Activated T-helper 1 cell treated with anti-CD3 and anti-CD28 coated beads, Interleukin-12 subunit alpha, Interleukin-12 subunit beta, Interleukin-2, Interleukin-4 antibody, amounts not matched to agents 30 ng/mL and 10 ng/mL and 1 ng/mL, durations not matched to agents 14 hours and 24 hours and 36 hours (primary cell): ENCODE measurements around the gene CYREN. TPM values are rescaled to one million over a fixed set of nuclear protein-coding genes. Genes with fewer than 3 reads are reported as not detected.
A peak's percentile ranks its signal among the peaks of the same experiment; 100 is the strongest.

ENCODE experiments used
- DNase-seq: peaks from one replicate; pipeline ENCODE4 v3.0.0; 2021; ENCODE audit warnings: low spot score
- H3K27ac Mint-ChIP-seq: one replicate; pipeline ENCODE4 v1.8.0; 2021; ENCODE audit warnings: mild to moderate bottlenecking, mixed read lengths
- H3K27me3 Mint-ChIP-seq: one replicate; pipeline ENCODE4 v1.8.0; 2022; ENCODE audit warnings: mild to moderate bottlenecking, moderate library complexity, mixed read lengths; ENCODE audit not compliant: insufficient read depth
- H3K36me3 Mint-ChIP-seq: one replicate; pipeline ENCODE4 v1.8.0; 2021; ENCODE audit warnings: low read depth, mixed read lengths
- H3K4me1 Mint-ChIP-seq: one replicate; pipeline ENCODE4 v1.8.0; 2021; ENCODE audit warnings: low read depth, mixed read lengths
- H3K4me3 Mint-ChIP-seq: one replicate; pipeline ENCODE4 v1.8.0; 2021; ENCODE audit warnings: mild to moderate bottlenecking, moderate library complexity, mixed read lengths
- H3K9me3 Mint-ChIP-seq: one replicate; pipeline ENCODE4 v1.8.0; 2021; ENCODE audit warnings: mixed read lengths
- intact Hi-C: fragments of 100-400 bp; cut with micrococcal nuclease; formaldehyde crosslinking; loops from one replicate; pipeline ENCODE4 v1.15.1; 2024
- total RNA-seq: library from RNA; stranded (reverse); gene quantifications from 2 replicates; pipeline ENCODE4 v1.2.3, GENCODE V29; 2022

The CYREN gene
- total RNA-seq, 1 donor from 2014 or later: 58.9 TPM

DNA sequence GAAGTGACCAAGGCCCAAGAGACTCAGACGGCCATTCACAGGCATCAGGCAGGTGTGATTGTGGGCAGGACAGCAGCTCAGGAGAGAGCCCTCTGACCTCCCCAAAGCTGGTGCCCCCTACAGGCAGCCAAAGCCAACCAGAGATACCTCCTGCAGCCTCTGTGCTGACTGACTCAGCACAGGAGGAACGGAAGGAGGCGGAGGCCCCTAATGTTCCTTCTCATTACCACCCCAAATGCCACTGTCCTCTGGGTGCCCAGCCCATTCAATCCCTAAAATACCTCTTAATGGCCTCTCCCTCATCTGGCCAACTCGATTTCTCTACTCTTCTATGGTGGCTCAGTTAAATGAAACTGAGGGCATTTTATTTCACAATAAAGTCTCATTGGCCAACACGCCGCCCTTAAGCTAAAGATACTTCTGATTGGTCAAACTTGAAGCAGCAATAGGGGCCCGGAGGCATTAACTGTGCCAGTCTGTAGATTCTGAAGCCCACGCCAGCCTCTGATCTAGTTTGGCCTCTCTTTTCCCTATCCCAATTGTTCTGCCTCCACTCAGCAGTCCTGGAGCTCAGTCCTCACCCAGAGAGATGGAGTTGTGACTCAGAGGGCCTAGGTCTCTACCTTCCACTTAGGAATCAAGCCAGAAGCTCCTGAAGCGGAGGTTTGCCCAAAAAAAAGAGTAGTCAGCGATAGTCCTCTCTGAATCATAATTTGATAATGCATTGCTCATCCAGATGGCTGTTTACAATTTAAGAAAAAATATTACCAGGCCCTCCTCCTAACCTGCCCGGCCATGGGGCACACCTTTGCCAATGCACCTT is 1.2 kb downstream of the CYREN start:
- intact Hi-C loops: loop anchor here (1.0 kb wide), 1 partner anchor 9 kb away; no protein-coding TSS in a partner anchor
- Mint-ChIP-seq H3K27me3 (no peaks in the 10 kb centered on the region), H3K4me1 (peaks cover 38% of the 10 kb centered on the region), H3K27ac (peak overlapping the region; percentile 96), H3K36me3 (peaks cover 37% of the 10 kb centered on the region), H3K4me3 (peak overlapping the region; percentile 95), H3K9me3 (no peaks in the 10 kb centered on the region)
- DNase-seq: peak; percentile 38

DNA sequence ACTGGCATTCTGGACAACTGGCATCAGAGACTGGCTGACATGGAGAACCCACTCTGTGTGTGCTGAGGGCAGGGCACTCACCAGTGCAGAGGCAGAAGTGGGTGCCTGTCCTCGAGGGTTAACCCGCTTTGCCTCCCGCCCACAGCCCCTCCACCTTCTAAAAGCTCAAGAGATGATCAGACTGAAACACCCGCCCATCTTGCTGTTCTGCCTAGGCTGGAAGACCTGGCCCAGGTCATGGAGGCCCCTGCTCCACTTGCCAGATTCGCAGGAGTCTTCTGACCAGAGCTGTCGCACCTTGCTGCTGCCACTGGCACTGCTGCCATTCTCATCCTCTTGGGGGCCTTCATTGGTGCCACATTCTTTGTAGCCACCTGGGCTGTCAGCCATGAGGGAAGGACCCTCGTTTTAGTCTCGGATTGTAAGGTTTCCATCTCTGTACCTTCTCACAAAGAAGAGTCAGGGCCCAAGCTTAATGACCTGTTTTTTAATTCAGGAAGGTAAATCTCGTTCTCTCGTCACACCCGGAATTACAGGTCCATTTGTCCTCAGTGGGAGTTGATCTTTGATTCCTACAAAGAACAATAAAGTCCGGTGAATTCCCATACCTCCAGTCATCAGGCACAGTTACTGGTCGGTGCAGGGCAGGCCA is 1.9 kb downstream of the CYREN start:
- intact Hi-C loops: loop anchor here (1.0 kb wide), 1 partner anchor 8 kb away; no protein-coding TSS in a partner anchor
- H3K36me3 Mint-ChIP-seq: peaks cover 43% of the 10 kb centered on the region
- H3K4me1 Mint-ChIP-seq: peaks cover 38% of the 10 kb centered on the region
- H3K9me3 Mint-ChIP-seq: no peaks in the 10 kb centered on the region
- no peaks in the 10 kb centered on the region for H3K27me3 Mint-ChIP-seq
- peak overlapping the region; percentile 96 for H3K27ac Mint-ChIP-seq
- H3K4me3 Mint-ChIP-seq: peak overlapping the region; percentile 95
- no peak for DNase-seq

DNA sequence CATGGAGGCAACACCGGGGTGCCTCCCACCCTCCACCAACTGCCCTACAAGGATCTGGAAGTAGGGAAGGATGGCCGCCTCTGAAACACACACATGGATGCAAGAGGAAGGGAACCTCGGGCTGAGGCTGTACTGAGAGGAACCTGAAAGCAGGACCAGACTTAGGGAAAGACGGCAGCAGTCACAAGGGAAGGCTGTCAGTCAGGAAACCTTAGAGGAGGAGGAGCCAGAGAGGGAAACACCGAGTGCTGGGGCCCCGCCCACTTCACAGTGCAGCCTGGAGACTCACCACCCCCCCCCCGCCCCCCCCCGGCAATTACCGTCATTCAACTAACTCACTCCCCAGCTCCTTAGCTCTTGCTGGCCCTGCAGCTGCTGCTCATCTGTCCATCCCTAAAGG is 2.5 kb downstream of the CYREN start:
- Mint-ChIP-seq H3K9me3 (peaks cover under 1% of the 10 kb centered on the region), H3K4me1 (peaks cover 38% of the 10 kb centered on the region), H3K36me3 (peaks cover 43% of the 10 kb centered on the region), H3K4me3 (peak overlapping the region; percentile 95), H3K27me3 (no peaks in the 10 kb centered on the region), H3K27ac (peak overlapping the region; percentile 62)
- no peak for DNase-seq
- intact Hi-C loops: no loop called here

DNA sequence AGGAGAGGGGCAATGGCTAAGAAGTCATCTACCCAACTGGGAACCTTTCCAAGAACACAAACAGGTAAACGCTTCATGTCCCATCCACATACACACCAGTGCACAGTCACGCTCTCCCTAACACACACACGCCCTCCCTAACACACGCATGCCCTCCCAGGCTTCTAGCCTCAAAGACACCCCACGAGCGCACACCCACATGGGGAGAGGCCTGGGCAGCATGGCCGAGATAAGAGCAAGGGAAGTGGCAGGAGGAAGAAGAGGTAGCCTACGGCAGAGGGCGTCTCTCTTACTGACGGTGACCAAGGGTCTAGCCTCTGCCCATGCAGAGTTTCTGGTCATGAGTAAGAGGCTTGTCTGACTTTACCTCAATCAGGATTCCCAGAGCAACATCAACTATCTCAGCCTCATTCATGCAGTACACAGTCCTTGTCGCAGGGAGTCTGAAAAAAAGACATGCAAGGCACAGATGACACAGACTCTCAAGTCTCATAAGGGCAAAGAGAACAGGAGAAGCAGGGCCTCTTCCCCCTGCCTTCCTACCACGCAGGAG is 3.1 kb downstream of the CYREN start:
- H3K27me3 Mint-ChIP-seq: no peaks in the 10 kb centered on the region
- H3K9me3 Mint-ChIP-seq: peaks cover 6% of the 10 kb centered on the region
- peak overlapping the region; percentile 62 for H3K27ac Mint-ChIP-seq
- DNase-seq: no peak
- H3K4me1 Mint-ChIP-seq: peaks cover 38% of the 10 kb centered on the region
- intact Hi-C loops: no loop called here
- H3K36me3 Mint-ChIP-seq: peaks cover 49% of the 10 kb centered on the region
- peak overlapping the region; percentile 52 for H3K4me3 Mint-ChIP-seq

DNA sequence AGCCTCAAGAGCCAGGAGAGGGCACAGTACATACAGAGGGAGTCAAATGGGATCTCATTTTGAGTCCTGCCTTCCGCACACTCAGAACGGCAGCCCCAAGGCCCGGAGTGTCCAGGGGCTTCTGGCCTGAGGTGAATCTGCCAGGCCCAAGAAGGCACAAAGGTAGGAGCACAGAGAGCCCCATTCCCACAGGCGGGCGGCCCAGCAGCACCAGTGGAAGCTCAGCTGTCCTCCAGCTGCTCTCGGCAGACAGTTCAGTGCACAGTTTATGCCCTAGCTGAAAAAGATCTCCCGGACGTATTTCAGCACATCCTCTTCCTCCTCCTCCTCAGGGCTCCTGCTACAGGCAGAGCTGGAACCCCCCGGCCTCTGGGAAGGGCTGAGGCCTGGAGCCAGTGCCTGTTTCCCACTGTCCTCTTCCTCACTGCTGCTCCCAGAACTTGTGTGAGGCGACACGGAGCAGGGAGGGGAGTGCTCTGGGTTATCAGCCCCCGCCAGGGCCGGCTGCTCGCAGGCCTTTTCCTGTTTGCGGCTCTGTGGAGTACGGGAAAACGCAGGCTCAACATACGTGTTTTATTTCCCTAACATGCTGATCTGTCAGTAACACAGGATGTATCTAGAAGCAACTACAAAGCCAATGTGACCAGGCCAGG is 4.0 kb downstream of the CYREN start:
- Mint-ChIP-seq H3K27me3 (no peaks in the 10 kb centered on the region), H3K9me3 (peaks cover 12% of the 10 kb centered on the region), H3K4me3 (no peak overlapping the region), H3K27ac (peak overlapping the region; percentile 61), H3K4me1 (peaks cover 38% of the 10 kb centered on the region), H3K36me3 (peaks cover 59% of the 10 kb centered on the region)
- intact Hi-C loops: no loop called here
- no peak for DNase-seq

DNA sequence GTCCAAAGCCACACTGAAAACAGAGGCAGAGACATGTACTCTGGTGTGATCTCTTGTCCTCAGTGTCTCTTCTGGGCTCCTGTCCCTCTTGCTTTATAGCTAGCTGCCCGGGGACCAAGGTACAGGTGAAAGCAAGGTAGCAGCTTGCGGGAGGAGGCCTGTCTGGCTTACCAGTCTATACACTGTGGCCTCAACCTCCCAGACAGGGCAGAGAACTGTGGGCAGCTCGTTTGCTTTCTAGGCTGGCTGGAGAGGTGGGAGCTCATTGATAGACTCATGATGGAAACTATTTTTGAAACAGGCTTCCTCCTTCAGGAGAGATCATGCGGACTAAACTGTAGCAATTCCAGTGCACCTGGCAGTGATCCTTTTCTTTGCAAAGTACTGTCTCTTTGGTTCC is 4.6 kb downstream of the CYREN start:
- peaks cover 12% of the 10 kb centered on the region for H3K9me3 Mint-ChIP-seq
- H3K4me3 Mint-ChIP-seq: no peak overlapping the region
- peaks cover 41% of the 10 kb centered on the region for H3K4me1 Mint-ChIP-seq
- peaks cover 65% of the 10 kb centered on the region for H3K36me3 Mint-ChIP-seq
- no peaks in the 10 kb centered on the region for H3K27me3 Mint-ChIP-seq
- no peak overlapping the region for H3K27ac Mint-ChIP-seq
- no peak for DNase-seq
- intact Hi-C loops: no loop called here

DNA sequence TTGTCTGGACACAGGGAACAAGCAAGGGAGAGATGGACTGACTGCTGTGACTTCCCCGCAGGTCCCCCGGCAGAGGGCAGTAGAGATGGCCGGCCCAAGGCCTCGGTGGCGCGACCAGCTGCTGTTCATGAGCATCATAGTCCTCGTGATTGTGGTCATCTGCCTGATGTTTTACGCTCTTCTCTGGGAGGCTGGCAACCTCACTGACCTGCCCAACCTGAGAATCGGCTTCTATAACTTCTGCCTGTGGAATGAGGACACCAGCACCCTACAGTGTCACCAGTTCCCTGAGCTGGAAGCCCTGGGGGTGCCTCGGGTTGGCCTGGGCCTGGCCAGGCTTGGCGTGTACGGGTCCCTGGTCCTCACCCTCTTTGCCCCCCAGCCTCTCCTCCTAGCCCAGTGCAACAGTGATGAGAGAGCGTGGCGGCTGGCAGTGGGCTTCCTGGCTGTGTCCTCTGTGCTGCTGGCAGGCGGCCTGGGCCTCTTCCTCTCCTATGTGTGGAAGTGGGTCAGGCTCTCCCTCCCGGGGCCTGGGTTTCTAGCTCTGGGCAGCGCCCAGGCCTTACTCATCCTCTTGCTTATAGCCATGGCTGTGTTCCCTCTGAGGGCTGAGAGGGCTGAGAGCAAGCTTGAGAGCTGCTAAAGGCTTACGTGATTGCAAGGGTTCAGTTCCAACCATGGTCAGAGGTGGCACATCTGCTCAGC is 6.0 kb downstream of the CYREN start:
- peak overlapping the region; percentile 44 for H3K27ac Mint-ChIP-seq
- no peak for DNase-seq
- no peak overlapping the region for H3K4me3 Mint-ChIP-seq
- peaks cover 72% of the 10 kb centered on the region for H3K36me3 Mint-ChIP-seq
- H3K27me3 Mint-ChIP-seq: no peaks in the 10 kb centered on the region
- intact Hi-C loops: no loop called here
- peaks cover 16% of the 10 kb centered on the region for H3K9me3 Mint-ChIP-seq
- peaks cover 50% of the 10 kb centered on the region for H3K4me1 Mint-ChIP-seq

DNA sequence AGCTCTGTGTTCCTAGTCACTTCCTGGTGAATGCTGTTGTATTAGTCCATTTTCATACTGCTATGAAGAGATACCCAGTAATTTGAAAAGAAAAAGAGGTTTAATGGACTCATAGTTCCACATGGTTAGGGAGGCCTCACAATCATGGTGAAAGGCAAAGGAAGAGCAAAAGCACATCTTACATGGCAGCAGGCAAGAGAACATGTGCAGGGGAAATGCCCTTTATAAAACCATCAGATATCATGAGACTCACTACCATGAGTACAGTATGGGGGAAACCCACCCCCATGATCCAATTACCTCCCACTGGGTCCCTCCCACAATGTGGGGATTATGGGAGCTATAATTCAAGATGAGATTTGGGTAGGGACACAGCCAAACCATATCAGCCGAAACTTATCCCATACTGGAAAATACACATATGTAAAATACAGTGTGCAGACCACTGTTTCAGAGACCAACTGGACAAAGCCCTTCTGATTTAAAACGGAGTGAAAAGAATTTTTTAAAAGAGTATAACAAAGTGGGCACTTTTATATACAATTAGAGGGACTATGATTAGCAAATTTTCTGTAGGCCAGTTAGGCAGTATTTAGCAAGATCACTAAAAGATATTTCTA is 8.0 kb downstream of the CYREN start:
- no peak overlapping the region for H3K4me3 Mint-ChIP-seq
- H3K9me3 Mint-ChIP-seq: peaks cover 16% of the 10 kb centered on the region
- peaks cover 44% of the 10 kb centered on the region for H3K4me1 Mint-ChIP-seq
- H3K36me3 Mint-ChIP-seq: peaks cover 69% of the 10 kb centered on the region
- no peaks in the 10 kb centered on the region for H3K27me3 Mint-ChIP-seq
- DNase-seq: no peak
- intact Hi-C loops: no loop called here
- peak overlapping the region; percentile 29 for H3K27ac Mint-ChIP-seq

DNA sequence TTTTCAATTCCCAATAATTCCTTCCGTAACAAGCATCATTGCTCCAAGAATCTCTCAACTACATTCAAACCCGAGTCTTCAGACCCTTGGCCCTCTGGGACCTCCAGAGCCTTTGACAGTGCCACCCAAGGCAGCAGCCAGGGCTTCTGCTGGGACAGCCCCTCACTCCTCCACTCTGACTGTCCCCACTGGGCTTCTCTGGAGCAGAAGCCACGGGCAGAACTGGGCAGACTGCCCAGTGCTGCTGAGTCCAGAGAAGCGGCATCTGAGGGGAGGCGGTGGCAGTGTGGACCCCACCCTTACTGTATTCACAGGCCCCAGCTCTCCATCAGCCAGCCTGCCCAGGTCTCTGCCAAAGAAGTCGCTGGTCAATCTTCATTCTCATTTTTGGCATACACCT is 8.8 kb downstream of the CYREN start:
- DNase-seq: no peak
- H3K4me3 Mint-ChIP-seq: no peak overlapping the region
- no peak overlapping the region for H3K27ac Mint-ChIP-seq
- peaks cover 23% of the 10 kb centered on the region for H3K9me3 Mint-ChIP-seq
- intact Hi-C loops: no loop called here
- peaks cover 71% of the 10 kb centered on the region for H3K36me3 Mint-ChIP-seq
- H3K4me1 Mint-ChIP-seq: peaks cover 43% of the 10 kb centered on the region
- no peaks in the 10 kb centered on the region for H3K27me3 Mint-ChIP-seq

DNA sequence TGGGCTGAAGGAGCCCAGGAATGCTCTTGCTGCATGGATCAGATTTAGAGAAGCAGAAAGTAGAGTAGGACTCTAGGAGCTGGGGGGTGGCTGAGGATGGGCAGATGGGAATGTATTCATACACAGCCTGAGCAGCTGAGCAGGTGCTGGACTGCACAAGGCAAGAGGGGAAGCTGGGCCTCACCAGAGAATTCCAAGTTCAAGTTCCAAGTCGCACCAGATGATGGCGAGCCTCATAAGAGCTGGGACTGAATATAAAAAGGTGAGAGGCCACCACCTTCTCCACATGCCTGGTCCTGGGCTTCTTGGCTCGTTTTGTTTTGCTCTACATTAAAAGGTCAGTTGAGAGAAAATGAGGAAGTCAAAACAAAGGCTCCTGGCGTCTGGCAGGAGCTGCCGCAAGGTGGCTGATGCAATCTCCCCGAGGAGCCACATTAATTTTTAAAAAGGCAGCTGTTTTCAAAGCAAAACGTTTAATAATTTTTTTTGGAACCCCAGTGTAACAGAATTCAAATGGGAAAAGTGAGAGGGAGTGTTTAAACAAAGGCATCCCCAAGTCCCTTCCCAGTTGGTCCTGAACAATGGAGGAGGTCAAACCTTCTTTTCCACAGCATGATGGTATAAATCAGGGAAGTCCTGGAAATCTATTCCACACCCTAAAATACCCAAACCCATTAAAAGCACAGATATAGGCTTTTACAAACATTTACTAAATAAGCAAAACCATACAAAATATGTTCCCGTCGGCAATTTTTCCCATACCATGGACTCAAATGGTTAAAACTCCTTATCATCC is 9.5 kb downstream of the CYREN start:
- Mint-ChIP-seq H3K27me3 (no peaks in the 10 kb centered on the region), H3K27ac (peak overlapping the region; percentile 94), H3K4me3 (no peak overlapping the region), H3K4me1 (peaks cover 38% of the 10 kb centered on the region), H3K36me3 (peaks cover 75% of the 10 kb centered on the region), H3K9me3 (peaks cover 29% of the 10 kb centered on the region)
- intact Hi-C loops: loop anchor here (1.0 kb wide), 2 partner anchors 8 to 13 kb away; partner anchors contain the start of gene TMEM140
- no peak for DNase-seq

DNA sequence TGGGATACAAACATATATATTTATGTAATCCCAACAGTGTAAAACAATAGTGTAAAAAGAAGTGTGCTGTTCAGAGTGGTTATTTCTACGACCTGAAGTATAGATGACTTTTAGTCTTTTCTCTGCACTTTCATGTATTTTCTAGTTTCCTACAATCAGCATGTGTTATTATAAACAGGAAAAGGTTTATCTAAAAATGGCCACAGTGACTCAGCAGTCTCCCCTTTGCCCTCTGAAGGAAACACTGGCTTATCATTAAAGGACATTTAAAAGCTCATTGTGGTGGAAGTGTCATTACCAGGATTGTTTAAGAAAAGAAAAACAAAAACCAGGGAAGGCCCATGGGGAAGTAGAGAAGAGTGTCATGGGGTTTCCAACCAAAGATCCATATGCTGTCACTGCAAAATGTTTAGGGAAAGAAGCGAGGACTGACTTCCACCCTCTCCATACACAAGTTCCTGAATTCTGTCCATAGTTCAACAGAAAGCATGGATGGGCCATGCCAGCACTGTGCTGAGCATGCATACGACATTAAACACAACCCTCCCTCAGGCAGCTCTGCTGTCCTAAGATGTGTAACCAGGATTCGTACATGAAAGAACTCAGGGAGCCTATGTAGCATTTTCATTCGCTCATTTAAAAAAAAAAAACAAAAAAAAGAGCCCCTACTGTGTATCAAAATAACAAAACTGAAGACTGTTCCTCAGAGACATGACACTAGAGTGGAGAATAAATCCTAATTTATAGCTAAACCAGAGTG is 10.2 kb downstream of the CYREN start:
- Mint-ChIP-seq H3K4me1 (peaks cover 38% of the 10 kb centered on the region), H3K4me3 (peak overlapping the region; percentile 47), H3K27ac (peak overlapping the region; percentile 94), H3K27me3 (no peaks in the 10 kb centered on the region), H3K36me3 (peaks cover 77% of the 10 kb centered on the region), H3K9me3 (peaks cover 37% of the 10 kb centered on the region)
- intact Hi-C loops: loop anchor here (1.0 kb wide), 2 partner anchors 9 to 12 kb away; partner anchors contain the start of gene TMEM140
- no peak for DNase-seq
